Endodermal cell (in vitro differentiated cells): Measurements from ENCODE around the gene FN1. TPM values are rescaled to one million over a fixed set of nuclear protein-coding genes. Genes with fewer than 3 reads are reported as not detected.

Source experiments
- DNase-seq: peaks from one replicate; pipeline ENCODE4 v3.0.0-alpha.2; 2017
- H3K27ac ChIP-seq: 2 replicates; pipeline ENCODE4 v1.5.1; 2013; ENCODE audit warnings: mild to moderate bottlenecking, low read depth, low read length, moderate library complexity
- H3K27me3 ChIP-seq: 2 replicates; pipeline ENCODE4 v1.6.1; 2013; ENCODE audit warnings: mild to moderate bottlenecking, low read length, moderate library complexity; ENCODE audit not compliant: insufficient read depth, control insufficient read depth, poor library complexity, severe bottlenecking
- H3K36me3 ChIP-seq: 2 replicates; pipeline ENCODE4 v1.7.0; 2013; ENCODE audit warnings: mild to moderate bottlenecking, low read length, moderate library complexity; ENCODE audit not compliant: control insufficient read depth, insufficient read depth
- H3K4me1 ChIP-seq: one replicate; pipeline ENCODE4 v1.7.0; 2013; ENCODE audit warnings: low read length; ENCODE audit not compliant: control insufficient read depth, insufficient read depth
- H3K4me3 ChIP-seq: 2 replicates; pipeline ENCODE4 v1.5.1; 2013; ENCODE audit warnings: mild to moderate bottlenecking, low read length, moderate library complexity
- H3K9ac ChIP-seq: 2 replicates; pipeline ENCODE4 v1.6.1; 2013; ENCODE audit warnings: mild to moderate bottlenecking, low read length, moderate library complexity; ENCODE audit not compliant: poor library complexity, severe bottlenecking; ENCODE audit errors: extremely low read depth
- H3K9me3 ChIP-seq: 2 replicates; pipeline ENCODE4 v1.6.1; 2013; ENCODE audit warnings: mild to moderate bottlenecking, low read length, moderate library complexity; ENCODE audit not compliant: control insufficient read depth
- H3K27ac Mint-ChIP-seq: 2 replicates; pipeline ENCODE4 v1.8.0; 2020; ENCODE audit warnings: mixed read lengths
- H3K27me3 Mint-ChIP-seq: 2 replicates; pipeline ENCODE4 v1.8.0; 2021; ENCODE audit warnings: mild to moderate bottlenecking, mixed read lengths; ENCODE audit not compliant: insufficient read depth
- H3K36me3 Mint-ChIP-seq: 2 replicates; pipeline ENCODE4 v1.8.0; 2020; ENCODE audit warnings: low read depth, mixed read lengths
- H3K4me1 Mint-ChIP-seq: 2 replicates; pipeline ENCODE4 v1.8.0; 2020; ENCODE audit warnings: mixed read lengths
- H3K4me3 Mint-ChIP-seq: 2 replicates; pipeline ENCODE4 v1.8.0; 2020; ENCODE audit warnings: mild to moderate bottlenecking, moderate library complexity, mixed read lengths
- H3K9me3 Mint-ChIP-seq: 2 replicates; pipeline ENCODE4 v1.8.0; 2020; ENCODE audit warnings: mild to moderate bottlenecking, mixed read lengths
- CTCF ChIP-seq: fragments of 200-600 bp; sonication (generic); conservative IDR thresholded peaks from 2 replicates; pipeline ENCODE4 v1.5.0; 2021; ENCODE audit warnings: antibody characterized with exemption, mild to moderate bottlenecking
- WGBS, 2 experiments: methylation state at CpG; one replicate each; pipeline versions ENCODE4 v1.1.5 to v1.1.7; 2013; ENCODE audit warnings: missing lambda C conversion rate in 2 of 2, mixed read lengths in 1 of 2; ENCODE audit not compliant: insufficient coverage in 1 of 2, insufficient read length in 1 of 2; 5-methylcytosine and 5-hydroxymethylcytosine counted together
- total RNA-seq, 2 donors: library from RNA; stranded (reverse); fragmentation: NEBNext Ultra II Directional in 1 of 2; extraction: Animal tissue kit (Norgen Biotek cat#: 25700) in 1 of 2; gene quantifications; 2 replicates in 1 of 2; 3 replicates in 1 of 2; pipeline ENCODE4 v1.2.1, GENCODE V29; 2021

The FN1 gene
- total RNA-seq, 2 donors from 2014 or later: 2,721 to 2,960 TPM

GRCh38 chr2:215363039-215363438, 72.8 kb downstream of the FN1 start:
- Mint-ChIP-seq H3K4me3 (no peak overlapping the region), H3K9me3 (no peaks in the 10 kb centered on the region), H3K27ac (no peak overlapping the region), H3K4me1 (peaks cover 11% of the 10 kb centered on the region), H3K36me3 (peaks cover 77% of the 10 kb centered on the region), H3K27me3 (no peaks in the 10 kb centered on the region)
- DNase-seq: no peak
- Histone ChIP-seq H3K4me1 (peaks cover 2% of the 10 kb centered on the region), H3K4me3 (no peak overlapping the region), H3K9ac (no peak overlapping the region), H3K27ac (no peak overlapping the region), H3K27me3 (no peaks in the 10 kb centered on the region), H3K9me3 (no peaks in the 10 kb centered on the region), H3K36me3 (peaks cover 87% of the 10 kb centered on the region)
- WGBS, 2 experiments: 100% methylated on average over 1 of the region's 2 CpGs; no CpG with 5 or more reads in 1 of the 2 experiments
- TF ChIP-seq CTCF: no peak

DNA sequence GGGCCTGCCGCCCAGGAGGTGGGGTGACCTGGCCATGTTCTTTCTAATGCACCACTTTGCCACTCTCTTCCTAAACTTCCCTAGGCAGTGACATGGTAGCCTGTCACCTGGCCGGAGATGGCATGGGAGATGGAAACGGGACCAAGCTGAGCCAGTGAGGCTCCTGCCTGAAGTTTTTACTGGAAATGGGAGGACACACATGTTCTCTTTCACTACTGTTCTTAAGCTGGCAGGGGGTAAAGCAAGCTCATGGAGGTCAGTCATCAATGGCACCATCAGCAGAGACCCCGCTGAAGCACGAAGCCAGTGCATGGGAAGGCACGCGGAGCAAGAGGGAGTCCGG, 73.3 kb downstream of the FN1 start:
- no peak overlapping the region for H3K27ac ChIP-seq
- DNase-seq: no peak

DNA sequence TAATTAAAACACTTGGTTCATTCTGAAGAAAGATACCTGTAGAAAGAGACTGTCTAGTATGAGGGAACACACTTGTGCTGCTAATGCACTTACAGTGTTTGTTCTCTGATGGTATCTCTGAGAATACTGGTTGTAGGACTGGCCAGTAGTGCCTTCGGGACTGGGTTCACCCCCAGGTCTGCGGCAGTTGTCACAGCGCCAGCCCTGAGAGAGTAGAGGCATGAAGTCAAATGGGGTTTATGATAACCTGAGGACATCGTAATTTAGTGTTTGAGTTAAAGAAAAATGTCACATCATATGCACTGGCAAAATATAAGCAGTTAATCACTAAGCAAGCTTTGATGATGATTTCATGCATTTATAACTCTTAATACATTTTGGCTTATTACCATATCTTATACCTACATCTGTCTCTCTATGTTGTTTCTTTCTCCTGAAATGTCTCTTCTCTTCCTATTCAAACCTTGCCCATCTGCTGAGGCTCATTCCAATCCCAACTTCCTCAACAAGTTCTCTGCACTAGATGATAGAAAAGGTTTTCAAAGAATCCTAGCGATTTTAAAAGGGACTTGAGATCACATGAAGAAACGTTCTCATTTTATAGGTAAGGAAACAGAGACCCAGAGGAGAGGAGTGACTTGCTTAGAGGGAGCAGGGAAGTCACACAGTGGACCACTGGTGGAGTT, 73.8 kb downstream of the FN1 start:
- H3K9ac ChIP-seq: no peak overlapping the region
- no peak overlapping the region for H3K27ac ChIP-seq
- Mint-ChIP-seq H3K36me3 (peaks cover 66% of the 10 kb centered on the region), H3K9me3 (no peaks in the 10 kb centered on the region), H3K4me3 (no peak overlapping the region), H3K27me3 (no peaks in the 10 kb centered on the region), H3K27ac (no peak overlapping the region), H3K4me1 (peaks cover 18% of the 10 kb centered on the region)
- no peak for TF ChIP-seq CTCF
- no peaks in the 10 kb centered on the region for H3K27me3 ChIP-seq
- H3K4me3 ChIP-seq: no peak overlapping the region
- no peak for DNase-seq
- WGBS, 2 experiments: 72 to 84% methylated on average over 2 to 6 of the region's 6 CpGs
- no peaks in the 10 kb centered on the region for H3K9me3 ChIP-seq
- peaks cover 7% of the 10 kb centered on the region for H3K4me1 ChIP-seq
- H3K36me3 ChIP-seq: peaks cover 77% of the 10 kb centered on the region

More for the DNA sequence above, 73.3 kb downstream of the FN1 start:
- 96% methylated on average over 8 of the region's 8 CpGs; no CpG with 5 or more reads in 1 of the 2 experiments for whole genome bisulfite sequencing, 2 experiments
- Histone ChIP-seq H3K9ac (no peak overlapping the region), H3K4me3 (no peak overlapping the region), H3K4me1 (peaks cover 7% of the 10 kb centered on the region), H3K36me3 (peaks cover 82% of the 10 kb centered on the region), H3K27me3 (no peaks in the 10 kb centered on the region), H3K9me3 (no peaks in the 10 kb centered on the region)
- TF ChIP-seq CTCF: no peak
- H3K4me3 Mint-ChIP-seq: no peak overlapping the region
- H3K36me3 Mint-ChIP-seq: peaks cover 72% of the 10 kb centered on the region
- no peaks in the 10 kb centered on the region for H3K9me3 Mint-ChIP-seq
- H3K4me1 Mint-ChIP-seq: peaks cover 16% of the 10 kb centered on the region
- no peak overlapping the region for H3K27ac Mint-ChIP-seq
- H3K27me3 Mint-ChIP-seq: no peaks in the 10 kb centered on the region
